GM19452 (cell line): ENCODE data around the gene VSTM1.

ENCODE experiments used
- ATAC-seq: cut with Tn5 transposase; IDR thresholded peaks from one replicate; pipeline ENCODE4 v1.9.1; 2021; ENCODE audit not compliant: unreplicated experiment

Gene VSTM1

GRCh38 chr19:54013866-54014265 is 49.8 kb downstream of the VSTM1 start:
- ATAC-seq = no peak

GRCh38 chr19:54011507-54012211 is 52.0 kb downstream of the VSTM1 start:
- ATAC-seq = no peak

GRCh38 chr19:54010474-54010873 is 53.2 kb downstream of the VSTM1 start:
- no peak for ATAC-seq

- no peak for ATAC-seq
These were observed 54.3 kb downstream of the VSTM1 start for GRCh38 chr19:54009440-54009839.

GRCh38 chr19:54002495-54003315 is 61.0 kb downstream of the VSTM1 start:
- no peak for ATAC-seq

GRCh38 chr19:54001496-54001895 is 62.2 kb downstream of the VSTM1 start:
- ATAC-seq = no peak

GRCh38 chr19:53999694-54000093 is 64.0 kb downstream of the VSTM1 start:
- no peak for ATAC-seq

GRCh38 chr19:53998223-53998622 is 65.5 kb downstream of the VSTM1 start:
- ATAC-seq = no peak

- no peak for ATAC-seq
These were observed 68.9 kb downstream of the VSTM1 start for GRCh38 chr19:53994811-53995210.

GRCh38 chr19:53993448-53993847 is 70.2 kb downstream of the VSTM1 start:
- no peak for ATAC-seq

GRCh38 chr19:53992815-53993214 is 70.9 kb downstream of the VSTM1 start:
- ATAC-seq = no peak

- ATAC-seq = no peak
These were observed 71.5 kb downstream of the VSTM1 start for GRCh38 chr19:53992211-53992610.

- ATAC-seq = no peak
These were observed 72.2 kb downstream of the VSTM1 start, which contains the start of gene CACNG6 for GRCh38 chr19:53991224-53992113. TSS of gene CACNG6 (plus strand) at chr19:53991637. CDS start at chr19:53992878, 1,241 bp downstream.
